Left renal pelvis (tissue), 4 donors: ENCODE results near the gene ERMN. TPM values are rescaled to one million over a fixed set of nuclear protein-coding genes. Genes with fewer than 3 reads are reported as not detected.

Source experiments
- DNase-seq, 4 donors: peaks; one replicate each; pipeline ENCODE4 v3.0.0-alpha.2; 2013; ENCODE audit warnings: low read depth in 4 of 4, low spot score in 3 of 4
- polyA plus RNA-seq, 4 donors: library from polyadenylated mRNA; unstranded; fragments of 120-200 nt; gene quantifications; one replicate each; pipeline ENCODE4 v1.2.1, GENCODE V29; 2013; ENCODE audit not compliant: insufficient read length in 4 of 4

Gene ERMN
- polyA plus RNA-seq, 4 donors = 0.04 to 0.44 (median 0.33) TPM; not detected in 1

GRCh38 chr2:157333304-157334047 lies 7.9 kb upstream of the ERMN start:
- no peak for DNase-seq

- no peak for DNase-seq
Observed at GRCh38 chr2:157329524-157329923, 3.9 kb upstream of the ERMN start.

- peak in 3 of 4 donors; percentile 52 to 62 (median 57) for DNase-seq
Observed at GRCh38 chr2:157327621-157328500, 2.2 kb upstream of the ERMN start.

GRCh38 chr2:157327200-157327599 lies 1.6 kb upstream of the ERMN start:
- DNase-seq = no peak

GRCh38 chr2:157326698-157327097 lies 1.1 kb upstream of the ERMN start:
- DNase-seq = no peak

GRCh38 chr2:157324331-157324843 lies 1.2 kb downstream of the ERMN start:
- no peak for DNase-seq

GRCh38 chr2:157322432-157322831 lies 3.2 kb downstream of the ERMN start:
- DNase-seq = no peak

GRCh38 chr2:157321466-157321865 lies 4.2 kb downstream of the ERMN start:
- DNase-seq = no peak

GRCh38 chr2:157320409-157320808 lies 5.2 kb downstream of the ERMN start:
- DNase-seq = no peak

GRCh38 chr2:157319795-157320194 lies 5.8 kb downstream of the ERMN start:
- DNase-seq = no peak

- DNase-seq = no peak
Observed at GRCh38 chr2:157318884-157319283, 6.7 kb downstream of the ERMN start.

- no peak for DNase-seq
Observed at GRCh38 chr2:157315901-157316300, 9.7 kb downstream of the ERMN start.

GRCh38 chr2:157312866-157313486 lies 12.6 kb downstream of the ERMN start:
- no peak for DNase-seq

GRCh38 chr2:157311706-157312105 lies 13.9 kb downstream of the ERMN start:
- no peak for DNase-seq

GRCh38 chr2:157309878-157310277 lies 15.7 kb downstream of the ERMN start:
- DNase-seq = no peak

GRCh38 chr2:157307021-157307420 lies 18.6 kb downstream of the ERMN start:
- no peak for DNase-seq

GRCh38 chr2:157305723-157306110 lies 19.9 kb downstream of the ERMN start:
- DNase-seq = no peak

GRCh38 chr2:157304811-157305722 lies 20.6 kb downstream of the ERMN start:
- peak in 3 of 4 donors; percentile 30 to 45 (median 43) for DNase-seq

GRCh38 chr2:157303612-157304011 lies 22.0 kb downstream of the ERMN start:
- DNase-seq = no peak

- peak; percentile 36 to 48 (median 42) for DNase-seq
Observed at GRCh38 chr2:157302492-157303099, 23.0 kb downstream of the ERMN start.
